ENCODE data around the gene GRM1. TPM values are rescaled to one million over a fixed set of nuclear protein-coding genes. Genes with fewer than 3 reads are reported as not detected.

The GRM1 gene
- total and polyA plus RNA-seq, 9 donors: 0.02 to 0.24 (median 0.10) TPM

DNA sequence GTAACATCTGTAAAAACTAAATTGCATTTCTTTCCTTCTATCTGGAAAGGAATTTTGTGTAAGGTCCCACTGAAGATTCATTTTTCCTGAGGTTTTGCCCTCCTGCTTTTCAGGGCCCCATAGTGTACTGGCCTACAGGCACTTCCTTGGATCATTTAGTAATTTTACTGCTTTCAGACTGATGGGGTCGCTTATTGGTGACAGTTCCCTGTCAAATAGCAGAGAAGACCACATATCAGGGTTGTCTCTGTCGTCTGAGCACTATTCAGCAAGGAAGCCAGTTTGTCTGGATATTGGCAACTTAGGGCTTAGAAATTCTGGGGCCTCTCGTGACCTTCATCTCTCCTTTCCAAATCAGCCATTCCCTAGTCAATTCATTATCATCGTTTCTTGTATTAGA, 3.5 kb downstream of the GRM1 start:
- H3K36me3 ChIP-seq: no peaks in the 10 kb centered on the region
- H3K27me3 ChIP-seq: no peaks in the 10 kb centered on the region
- DNase-seq: no peak
- peaks cover 0 to 6% of the 10 kb centered on the region in 2 donors for H3K9me3 ChIP-seq
- TF ChIP-seq EP300 (IDR thresholded peaks at IDR 0.05) (no peak), POLR2A (IDR thresholded peaks at IDR 0.05) (no peak)
- TF ChIP-seq, protein P1, sequence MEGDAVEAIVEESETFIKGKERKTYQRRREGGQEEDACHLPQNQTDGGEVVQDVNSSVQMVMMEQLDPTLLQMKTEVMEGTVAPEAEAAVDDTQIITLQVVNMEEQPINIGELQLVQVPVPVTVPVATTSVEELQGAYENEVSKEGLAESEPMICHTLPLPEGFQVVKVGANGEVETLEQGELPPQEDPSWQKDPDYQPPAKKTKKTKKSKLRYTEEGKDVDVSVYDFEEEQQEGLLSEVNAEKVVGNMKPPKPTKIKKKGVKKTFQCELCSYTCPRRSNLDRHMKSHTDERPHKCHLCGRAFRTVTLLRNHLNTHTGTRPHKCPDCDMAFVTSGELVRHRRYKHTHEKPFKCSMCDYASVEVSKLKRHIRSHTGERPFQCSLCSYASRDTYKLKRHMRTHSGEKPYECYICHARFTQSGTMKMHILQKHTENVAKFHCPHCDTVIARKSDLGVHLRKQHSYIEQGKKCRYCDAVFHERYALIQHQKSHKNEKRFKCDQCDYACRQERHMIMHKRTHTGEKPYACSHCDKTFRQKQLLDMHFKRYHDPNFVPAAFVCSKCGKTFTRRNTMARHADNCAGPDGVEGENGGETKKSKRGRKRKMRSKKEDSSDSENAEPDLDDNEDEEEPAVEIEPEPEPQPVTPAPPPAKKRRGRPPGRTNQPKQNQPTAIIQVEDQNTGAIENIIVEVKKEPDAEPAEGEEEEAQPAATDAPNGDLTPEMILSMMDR (IDR thresholded peaks at IDR 0.05): no peak
- intact Hi-C loops (cut with DNase I): no loop called here
- H3K4me1 ChIP-seq (ENCODE audit: insufficient read depth): no peaks in the 10 kb centered on the region
- 42 to 52% (median 50%) methylated on average over 4 of the region's 4 CpGs for whole genome bisulfite sequencing, 3 donors
- no peak overlapping the region for H3K4me3 ChIP-seq
- no peak overlapping the region for H3K27ac ChIP-seq

DNA sequence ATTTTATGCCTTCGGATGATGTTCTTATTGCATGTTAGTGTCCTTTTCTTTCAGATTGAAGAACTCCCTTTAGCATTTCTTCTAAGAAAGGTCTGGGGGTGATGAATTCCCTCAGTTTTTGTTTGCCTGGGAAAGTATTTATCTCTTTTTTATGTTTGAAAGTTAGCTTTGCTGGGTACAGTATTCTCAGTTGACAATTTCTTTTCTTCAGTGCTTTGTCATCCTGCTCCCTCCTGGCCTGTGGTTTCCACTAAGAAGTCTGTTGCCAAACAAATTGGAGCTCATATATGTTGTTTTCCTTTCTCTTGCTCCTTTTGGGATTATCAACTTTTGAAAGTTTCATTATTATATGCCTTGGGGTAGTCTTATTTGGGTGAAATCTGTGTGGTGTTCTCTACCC, 11.5 kb downstream of the GRM1 start:
- no peak overlapping the region for H3K27ac ChIP-seq
- no peaks in the 10 kb centered on the region for H3K9me3 ChIP-seq
- no peak for DNase-seq
- intact Hi-C loops (cut with DNase I): no loop called here
- H3K36me3 ChIP-seq: no peaks in the 10 kb centered on the region
- no peaks in the 10 kb centered on the region for H3K27me3 ChIP-seq
- TF ChIP-seq POLR2A (IDR thresholded peaks at IDR 0.05) (no peak), EP300 (IDR thresholded peaks at IDR 0.05) (no peak)
- TF ChIP-seq, protein P1 (IDR thresholded peaks at IDR 0.05): no peak
- H3K4me1 ChIP-seq (ENCODE audit: insufficient read depth): no peaks in the 10 kb centered on the region
- H3K4me3 ChIP-seq: no peak overlapping the region
- WGBS, 3 donors: 84 to 88% (median 86%) methylated on average over 1 of the region's 1 CpG

DNA sequence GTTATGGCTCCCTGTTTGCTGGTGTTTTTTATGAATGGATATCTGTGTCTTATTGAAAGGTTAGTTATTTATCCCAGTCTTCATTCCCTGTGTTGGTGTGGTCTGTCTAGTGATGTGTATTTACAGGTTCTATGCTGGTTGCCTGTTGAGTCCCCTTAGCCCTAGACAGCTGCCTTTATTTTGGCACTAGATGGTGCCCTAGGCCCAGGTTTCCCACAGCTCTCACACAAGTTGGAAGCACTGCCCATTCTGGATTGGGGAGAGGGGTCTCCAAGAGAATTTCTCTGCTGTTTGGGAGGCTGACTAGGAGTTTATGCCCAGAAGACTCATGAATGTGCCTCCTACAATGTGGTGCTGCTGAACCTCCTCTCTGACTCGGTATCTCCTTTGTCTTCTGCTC, 12.4 kb downstream of the GRM1 start:
- 27 to 41% (median 37%) methylated on average over 1 of the region's 1 CpG for WGBS, 3 donors

DNA sequence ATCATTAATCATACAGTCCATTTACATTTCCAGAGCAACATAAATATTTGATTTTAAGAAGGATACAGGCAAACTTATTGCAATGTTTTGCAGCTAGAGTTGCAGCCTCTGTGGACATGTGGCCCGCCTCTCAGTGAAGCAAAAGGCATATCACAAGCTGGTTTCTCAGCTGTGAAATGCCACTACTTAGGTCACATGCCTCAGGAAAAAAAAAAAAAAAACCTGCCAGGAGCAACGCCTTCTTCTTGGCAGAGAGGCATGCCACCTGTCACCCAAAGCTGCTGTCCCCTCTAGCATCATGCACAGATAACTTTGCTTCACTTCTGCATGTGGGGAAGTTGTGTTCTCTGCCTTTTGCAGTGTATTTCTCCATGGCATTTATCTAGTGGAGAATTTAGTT, 18.5 kb downstream of the GRM1 start:
- Histone ChIP-seq H3K9me3 (no peaks in the 10 kb centered on the region), H3K4me3 (no peak overlapping the region), H3K4me1 (ENCODE audit: insufficient read depth) (no peaks in the 10 kb centered on the region), H3K27ac (no peak overlapping the region), H3K36me3 (no peaks in the 10 kb centered on the region), H3K27me3 (no peaks in the 10 kb centered on the region)
- TF ChIP-seq POLR2A (IDR thresholded peaks at IDR 0.05): no peak
- TF ChIP-seq EP300 (IDR thresholded peaks at IDR 0.05): no peak
- TF ChIP-seq, protein P1 (IDR thresholded peaks at IDR 0.05): no peak
- intact Hi-C loops (cut with DNase I): no loop called here
- WGBS, 3 donors: 57 to 65% (median 62%) methylated on average over 2 of the region's 2 CpGs
- no peak for DNase-seq

More for the DNA sequence above, 12.4 kb downstream of the GRM1 start:
- no peaks in the 10 kb centered on the region for H3K9me3 ChIP-seq
- H3K4me3 ChIP-seq: no peak overlapping the region
- no peaks in the 10 kb centered on the region for H3K4me1 ChIP-seq (ENCODE audit: insufficient read depth)
- intact Hi-C loops (cut with DNase I): no loop called here
- no peak for DNase-seq
- H3K36me3 ChIP-seq: no peaks in the 10 kb centered on the region
- no peak overlapping the region for H3K27ac ChIP-seq
- TF ChIP-seq POLR2A (IDR thresholded peaks at IDR 0.05): no peak
- TF ChIP-seq, protein P1 (IDR thresholded peaks at IDR 0.05): no peak
- no peak for TF ChIP-seq EP300 (IDR thresholded peaks at IDR 0.05)
- no peaks in the 10 kb centered on the region for H3K27me3 ChIP-seq

Data from ovary (tissue), 9 donors.